GM18907 (cell line): ENCODE data around the gene COL19A1.

Source experiments
- ATAC-seq: cut with Tn5 transposase; IDR thresholded peaks from one replicate; pipeline ENCODE4 v1.9.1; 2021; ENCODE audit warnings: mild to moderate bottlenecking, moderate library complexity; ENCODE audit not compliant: unreplicated experiment

The COL19A1 gene

GRCh38 chr6:70163795-70164194 is 297.4 kb downstream of the COL19A1 start:
- ATAC-seq: no peak

DNA sequence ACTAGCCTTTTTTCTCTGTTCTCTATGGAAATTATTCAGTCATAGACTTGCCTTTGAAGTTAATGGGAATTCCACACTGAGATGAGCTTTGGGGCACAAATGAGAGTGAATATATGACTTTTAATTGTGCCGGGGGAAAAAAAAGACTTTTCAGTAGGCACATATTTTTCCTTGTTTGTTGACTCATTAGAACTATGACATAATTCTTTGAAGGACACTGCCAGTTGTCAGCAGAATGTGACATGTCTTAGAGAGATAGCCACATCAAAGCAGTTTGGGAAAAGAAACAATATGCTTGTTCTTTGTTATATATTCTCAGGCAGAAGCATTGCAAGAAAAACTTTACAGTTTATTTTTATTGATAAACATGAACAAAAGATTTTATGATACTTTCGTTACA is 298.2 kb downstream of the COL19A1 start:
- ATAC-seq: no peak

DNA sequence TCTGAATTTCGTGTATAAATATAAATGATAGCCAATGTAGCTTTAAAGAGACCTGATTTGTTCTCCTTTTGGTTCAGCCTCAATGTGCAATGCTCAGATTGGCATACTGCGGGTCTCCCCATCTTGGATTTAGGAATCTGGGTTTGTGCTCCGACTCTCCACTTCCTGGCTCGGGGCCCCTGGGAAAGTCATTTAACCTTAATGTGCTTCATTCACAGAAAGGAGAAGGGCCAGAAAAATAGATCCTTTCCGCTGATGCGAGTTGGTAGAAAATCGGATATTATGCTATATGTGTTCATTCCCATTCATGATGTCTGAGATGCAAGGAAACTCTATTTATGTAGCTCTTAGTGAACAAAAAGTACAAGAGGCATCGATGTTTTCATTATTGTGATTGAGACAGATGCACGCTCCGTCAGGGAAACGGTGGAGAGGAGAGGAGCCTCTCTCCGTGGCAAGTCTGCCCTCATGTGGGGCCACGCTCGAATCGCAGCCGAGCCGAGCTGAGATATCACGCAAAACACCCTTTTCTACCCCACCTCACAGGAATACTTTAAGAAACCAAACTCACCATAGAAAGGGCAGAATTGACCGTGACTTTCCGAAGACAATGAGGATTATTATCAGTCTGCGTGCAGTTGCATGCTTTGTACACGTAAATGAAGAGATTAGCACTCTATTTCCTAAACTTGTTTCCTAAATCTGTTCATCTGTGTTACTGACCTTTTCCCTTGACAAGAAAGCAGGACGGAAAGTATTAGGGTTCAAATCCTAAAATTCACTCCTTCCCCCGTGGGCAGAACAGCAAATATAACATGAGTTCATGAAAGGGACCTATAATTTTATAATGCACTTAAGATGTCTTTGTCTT is 300.0 kb downstream of the COL19A1 start:
- ATAC-seq: peak; percentile 88

GRCh38 chr6:70168681-70169377 is 302.5 kb downstream of the COL19A1 start:
- ATAC-seq: no peak

GRCh38 chr6:70171236-70171635 is 304.9 kb downstream of the COL19A1 start:
- no peak for ATAC-seq

GRCh38 chr6:70172252-70172651 is 305.9 kb downstream of the COL19A1 start:
- no peak for ATAC-seq

GRCh38 chr6:70175770-70176169 is 309.4 kb downstream of the COL19A1 start:
- ATAC-seq: no peak

GRCh38 chr6:70176842-70177550 is 310.6 kb downstream of the COL19A1 start:
- no peak for ATAC-seq

DNA sequence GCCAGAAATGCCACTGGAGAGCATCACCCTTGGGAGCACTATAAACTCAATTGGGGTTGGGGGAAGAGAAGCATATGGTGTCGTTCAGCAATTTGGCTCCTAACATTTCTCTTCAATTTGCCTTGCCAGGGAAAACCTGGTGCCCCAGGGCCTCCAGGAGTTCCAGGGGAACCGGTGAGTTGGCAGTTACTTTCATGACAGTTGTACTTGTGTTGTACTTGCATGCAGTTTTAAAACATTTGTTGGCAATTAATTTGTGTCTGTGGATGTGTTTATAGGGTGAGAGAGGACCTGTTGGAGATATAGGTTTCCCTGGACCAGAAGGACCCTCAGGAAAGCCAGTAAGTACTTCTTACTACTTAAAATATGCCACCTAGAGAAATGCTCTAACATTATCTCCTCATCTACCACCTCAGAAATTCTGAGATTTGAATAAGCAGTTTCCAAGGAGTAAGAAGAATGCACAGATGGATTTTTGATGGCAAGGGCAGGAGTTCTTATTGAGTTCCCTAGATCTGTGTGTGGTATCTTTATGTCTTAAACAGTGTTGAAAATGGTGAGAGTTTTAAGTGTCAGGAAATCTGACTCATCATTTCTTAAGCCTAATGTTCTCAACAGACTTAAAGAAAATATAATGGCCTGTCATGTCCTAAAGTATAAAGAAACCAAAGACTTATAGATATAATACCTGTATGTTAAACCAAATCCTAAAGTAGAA is 314.0 kb downstream of the COL19A1 start:
- no peak for ATAC-seq

DNA sequence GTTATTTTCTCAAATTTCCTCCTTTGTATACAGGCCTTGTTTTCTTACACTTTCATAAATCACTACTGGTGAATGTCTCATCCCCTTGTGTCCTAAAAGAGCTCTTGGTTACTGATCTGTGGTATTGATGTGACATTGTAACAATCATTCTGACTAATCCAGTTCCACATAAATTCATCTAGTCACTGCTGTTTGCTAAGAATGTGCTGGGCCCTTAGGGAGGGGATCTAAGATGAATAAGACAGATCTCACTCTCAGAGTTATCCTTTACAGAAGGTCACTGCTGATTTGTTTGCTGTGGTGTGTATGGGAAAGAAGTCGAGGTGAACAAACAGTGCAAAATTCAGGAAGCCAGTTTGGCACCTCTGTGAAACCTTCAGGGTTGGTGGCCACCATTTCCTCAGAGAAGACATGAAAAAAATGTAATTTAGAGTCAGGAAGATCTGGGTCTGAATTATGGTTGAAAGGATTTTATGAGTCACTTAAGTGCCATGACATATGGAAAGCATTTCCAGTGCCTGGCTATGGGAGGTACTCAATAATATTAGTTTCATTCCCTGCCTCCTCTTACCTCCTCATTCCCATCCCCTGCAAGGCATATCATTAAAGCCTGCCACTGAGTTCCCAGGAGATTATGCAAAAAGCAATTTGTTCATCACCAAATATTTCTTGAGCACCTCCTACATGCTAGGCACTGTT is 314.7 kb downstream of the COL19A1 start:
- peak; percentile 72 for ATAC-seq

DNA sequence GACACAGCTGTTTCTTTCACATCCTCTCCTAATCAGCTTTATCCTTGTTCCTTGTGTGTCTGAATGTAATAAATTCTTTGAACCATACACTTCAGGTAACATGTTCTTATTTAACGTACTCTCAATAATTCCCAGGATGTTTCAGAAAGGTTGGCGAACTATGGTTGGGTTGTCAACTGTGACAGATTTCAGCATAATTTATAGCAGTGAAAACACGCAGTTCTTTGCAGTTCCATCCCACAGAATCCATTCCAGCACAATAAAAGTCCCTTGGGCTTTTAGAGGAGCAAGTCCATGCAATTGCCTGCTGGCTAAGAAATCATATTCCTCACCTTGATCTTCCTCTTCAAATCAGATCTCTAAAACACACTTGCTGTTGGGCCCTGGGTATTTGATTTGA is 317.2 kb downstream of the COL19A1 start:
- no peak for ATAC-seq

DNA sequence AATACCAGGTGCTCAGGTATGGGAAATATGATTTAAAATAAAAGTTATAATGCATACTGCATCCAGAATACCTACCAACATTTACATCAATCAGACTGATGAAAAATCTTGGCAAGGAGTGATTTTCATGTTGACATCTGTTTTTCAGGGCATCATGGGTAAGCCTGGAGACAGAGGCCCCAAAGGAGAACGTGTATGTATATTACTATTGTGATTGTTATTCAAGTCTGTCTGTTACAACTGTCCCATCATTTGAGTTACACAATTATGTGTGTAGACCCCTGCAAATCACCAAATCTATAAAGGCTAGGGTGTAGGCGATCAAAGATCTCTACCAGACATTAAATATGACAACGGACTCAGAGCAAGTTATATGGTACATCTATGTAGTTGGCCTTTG is 318.4 kb downstream of the COL19A1 start:
- no peak for ATAC-seq

DNA sequence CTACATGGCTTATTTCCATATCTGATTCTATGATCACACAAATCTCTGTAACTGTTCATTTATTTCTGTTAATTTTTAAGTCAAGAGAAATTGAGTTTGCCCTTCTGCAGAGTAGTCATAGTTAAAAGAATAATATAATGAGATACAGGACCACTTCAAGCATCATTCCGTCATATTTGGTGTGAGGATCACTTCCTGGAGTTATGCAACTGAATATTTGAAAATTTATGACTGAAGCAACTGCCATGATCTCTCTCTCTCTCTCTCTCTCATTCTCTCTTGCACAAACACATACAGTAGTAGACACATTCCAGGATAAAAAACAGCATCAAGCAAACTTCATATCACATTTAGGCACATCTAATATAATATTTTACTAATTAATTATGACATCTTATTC is 320.1 kb downstream of the COL19A1 start:
- no peak for ATAC-seq

- no peak for ATAC-seq
These were observed 321.8 kb downstream of the COL19A1 start for GRCh38 chr6:70188202-70188601.

- no peak for ATAC-seq
These were observed 328.1 kb downstream of the COL19A1 start for GRCh38 chr6:70194421-70194820.

DNA sequence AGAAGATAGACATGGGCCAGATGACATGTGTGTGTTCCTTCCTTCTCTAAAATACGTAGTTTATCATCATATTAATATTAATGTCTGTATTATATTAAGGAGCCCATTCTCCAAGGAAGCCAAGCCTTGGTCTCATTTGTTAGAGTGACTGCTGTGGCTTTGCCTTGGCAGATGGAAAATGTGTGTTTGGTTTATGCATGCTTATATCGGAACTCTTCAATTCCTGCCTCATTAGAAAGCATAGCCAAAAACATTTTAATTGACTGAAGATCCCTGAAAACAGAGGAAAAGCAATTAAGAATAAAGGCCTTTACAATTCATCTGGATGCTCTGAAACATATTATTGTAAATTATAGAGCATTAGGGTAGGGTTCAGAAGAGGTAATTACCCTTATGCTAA is 330.2 kb downstream of the COL19A1 start:
- no peak for ATAC-seq

GRCh38 chr6:70198785-70199184 is 332.4 kb downstream of the COL19A1 start:
- no peak for ATAC-seq

- ATAC-seq: no peak
These were observed 342.0 kb downstream of the COL19A1 start for GRCh38 chr6:70208235-70208790.

- ATAC-seq: no peak
These were observed 344.1 kb downstream of the COL19A1 start for GRCh38 chr6:70210462-70210861.

- ATAC-seq: no peak
These were observed 349.2 kb downstream of the COL19A1 start for GRCh38 chr6:70215460-70216108.
